ENCODE measurements around the gene C16orf96. TPM values are rescaled to one million over a fixed set of nuclear protein-coding genes. Genes with fewer than 3 reads are reported as not detected.

The C16orf96 gene
- total and polyA plus RNA-seq, 4 experiments from 2014 or later, result 0.29 to 0.33 TPM; not detected in 2

GRCh38 chr16:4556580-4556979 is 440 bp downstream of the C16orf96 start:
- Mint-ChIP-seq H3K4me1 (peaks cover 0 to 1% (median 0%) of the 10 kb centered on the region in 4 donors), H3K36me3 (no peaks in the 10 kb centered on the region), H3K27me3 (no peaks in the 10 kb centered on the region), H3K27ac (no peak overlapping the region), H3K4me3 (no peak overlapping the region), H3K9me3 (peaks cover 0 to 2% (median 0%) of the 10 kb centered on the region in 8 donors)
- POLR2A ChIA-PET (ENCODE audit: partially characterized antibody), result no interaction called here
- no peaks in the 10 kb centered on the region for H3K4me1 ChIP-seq (ENCODE audit: insufficient read depth, low read length)
- H3K27me3 ChIP-seq (ENCODE audit: insufficient read depth, low read length), result no peaks in the 10 kb centered on the region
- no peak overlapping the region for H3K27ac ChIP-seq (ENCODE audit: low read depth, low read length)
- H3K4me3 ChIP-seq (ENCODE audit: low read length in 2 of 2), result no peak overlapping the region
- H3K36me3 ChIP-seq (ENCODE audit: insufficient read depth, low read length), result no peaks in the 10 kb centered on the region
- no peak for DNase-seq
- CTCF ChIA-PET (ENCODE audit: partially characterized antibody), result interaction anchor here (1.0 to 1.2 kb wide), 2 partner anchors 50 to 197 kb away, joined by 4 to 6 read pairs; no protein-coding TSS in a partner anchor
- H3K9me3 ChIP-seq (ENCODE audit: control insufficient read depth in 1 of 2, low read length in 2 of 2), result no peaks in the 10 kb centered on the region
- intact Hi-C loops (cut with micrococcal nuclease), result no loop called here

DNA sequence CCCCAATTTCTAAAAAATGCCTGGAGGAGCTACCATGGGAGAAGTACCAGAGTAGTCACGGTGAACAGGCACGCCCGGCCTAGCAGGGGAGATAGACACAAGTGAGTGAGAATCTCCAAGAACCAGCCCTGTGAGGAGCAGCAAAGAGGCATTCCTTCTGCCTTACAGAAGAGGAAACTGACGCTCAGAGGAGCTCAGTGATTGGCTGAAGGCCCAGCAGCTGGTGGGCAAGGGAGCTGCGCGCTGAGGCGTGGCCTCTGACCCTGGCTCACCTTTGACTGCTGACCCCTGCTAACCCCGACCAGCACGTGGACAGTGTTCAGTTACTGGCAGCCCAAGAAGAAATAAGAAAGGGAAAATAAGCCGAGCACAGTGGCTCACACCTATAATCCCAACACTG is 1.8 kb downstream of the C16orf96 start:
- Mint-ChIP-seq H3K27me3 (no peaks in the 10 kb centered on the region), H3K27ac (no peak overlapping the region), H3K4me1 (no peaks in the 10 kb centered on the region), H3K36me3 (no peaks in the 10 kb centered on the region), H3K4me3 (no peak overlapping the region), H3K9me3 (no peaks in the 10 kb centered on the region)
- Histone ChIP-seq H3K36me3 (ENCODE audit: insufficient read depth, low read length) (no peaks in the 10 kb centered on the region), H3K27me3 (ENCODE audit: insufficient read depth, low read length) (no peaks in the 10 kb centered on the region), H3K4me1 (ENCODE audit: insufficient read depth, low read length) (no peaks in the 10 kb centered on the region), H3K9me3 (ENCODE audit: control insufficient read depth in 1 of 2, low read length in 2 of 2) (no peaks in the 10 kb centered on the region), H3K27ac (ENCODE audit: low read depth, low read length) (no peak overlapping the region), H3K4me3 (ENCODE audit: low read length in 2 of 2) (no peak overlapping the region)
- intact Hi-C loops (cut with micrococcal nuclease), result no loop called here
- no peak for DNase-seq
- ChIA-PET CTCF (ENCODE audit: partially characterized antibody) (no interaction called here), POLR2A (ENCODE audit: partially characterized antibody) (no interaction called here)

- POLR2A ChIA-PET (ENCODE audit: partially characterized antibody), result no interaction called here
Observed at GRCh38 chr16:4561596-4561995, 5.5 kb downstream of the C16orf96 start.

GRCh38 chr16:4564661-4565267 is 8.6 kb downstream of the C16orf96 start:
- intact Hi-C loops (cut with micrococcal nuclease), result no loop called here
- H3K9me3 ChIP-seq (ENCODE audit: control insufficient read depth in 1 of 2, low read length in 2 of 2), result no peaks in the 10 kb centered on the region
- Mint-ChIP-seq H3K4me1 (peaks cover 0 to 4% (median 4%) of the 10 kb centered on the region in 4 donors), H3K27ac (no peak overlapping the region), H3K9me3 (no peaks in the 10 kb centered on the region), H3K36me3 (no peaks in the 10 kb centered on the region), H3K4me3 (no peak overlapping the region), H3K27me3 (no peaks in the 10 kb centered on the region)
- no peak overlapping the region for H3K27ac ChIP-seq (ENCODE audit: low read depth, low read length)
- ChIA-PET POLR2A (ENCODE audit: partially characterized antibody) (no interaction called here), CTCF (ENCODE audit: partially characterized antibody) (no interaction called here)
- no peaks in the 10 kb centered on the region for H3K36me3 ChIP-seq (ENCODE audit: insufficient read depth, low read length)
- no peaks in the 10 kb centered on the region for H3K4me1 ChIP-seq (ENCODE audit: insufficient read depth, low read length)
- no peak overlapping the region for H3K4me3 ChIP-seq (ENCODE audit: low read length in 2 of 2)
- no peaks in the 10 kb centered on the region for H3K27me3 ChIP-seq (ENCODE audit: insufficient read depth, low read length)
- DNase-seq, result no peak

More at GRCh38 chr16:4561596-4561995, 5.5 kb downstream of the C16orf96 start:
- Histone ChIP-seq H3K27ac (ENCODE audit: low read depth, low read length) (no peak overlapping the region), H3K36me3 (ENCODE audit: insufficient read depth, low read length) (no peaks in the 10 kb centered on the region), H3K4me1 (ENCODE audit: insufficient read depth, low read length) (no peaks in the 10 kb centered on the region), H3K4me3 (ENCODE audit: low read length in 2 of 2) (no peak overlapping the region), H3K27me3 (ENCODE audit: insufficient read depth, low read length) (no peaks in the 10 kb centered on the region), H3K9me3 (ENCODE audit: control insufficient read depth in 1 of 2, low read length in 2 of 2) (no peaks in the 10 kb centered on the region)
- Mint-ChIP-seq H3K9me3 (no peaks in the 10 kb centered on the region), H3K4me1 (peaks cover 0 to 4% (median 2%) of the 10 kb centered on the region in 4 donors), H3K27ac (no peak overlapping the region), H3K36me3 (no peaks in the 10 kb centered on the region), H3K4me3 (no peak overlapping the region), H3K27me3 (no peaks in the 10 kb centered on the region)
- no peak for DNase-seq
- intact Hi-C loops (cut with micrococcal nuclease), result no loop called here
- CTCF ChIA-PET (ENCODE audit: partially characterized antibody), result interaction anchor here (0.7 to 1.2 kb wide), 3 partner anchors 11 to 159 kb away, joined by 3 to 4 read pairs (median 3); no protein-coding TSS in a partner anchor

GRCh38 chr16:4566144-4566543 is 10.0 kb downstream of the C16orf96 start:
- Mint-ChIP-seq H3K27me3 (no peaks in the 10 kb centered on the region), H3K4me1 (peaks cover 0 to 4% (median 4%) of the 10 kb centered on the region in 4 donors), H3K27ac (no peak overlapping the region), H3K9me3 (no peaks in the 10 kb centered on the region), H3K4me3 (no peak overlapping the region), H3K36me3 (no peaks in the 10 kb centered on the region)
- Histone ChIP-seq H3K27ac (ENCODE audit: low read depth, low read length) (no peak overlapping the region), H3K4me1 (ENCODE audit: insufficient read depth, low read length) (no peaks in the 10 kb centered on the region), H3K36me3 (ENCODE audit: insufficient read depth, low read length) (no peaks in the 10 kb centered on the region), H3K9me3 (ENCODE audit: control insufficient read depth in 1 of 2, low read length in 2 of 2) (no peaks in the 10 kb centered on the region), H3K4me3 (ENCODE audit: low read length in 2 of 2) (no peak overlapping the region), H3K27me3 (ENCODE audit: insufficient read depth, low read length) (no peaks in the 10 kb centered on the region)
- intact Hi-C loops (cut with micrococcal nuclease), result no loop called here
- ChIA-PET POLR2A (ENCODE audit: partially characterized antibody) (no interaction called here), CTCF (ENCODE audit: partially characterized antibody) (no interaction called here)
- no peak for DNase-seq

GRCh38 chr16:4570086-4570485 is 13.9 kb downstream of the C16orf96 start:
- Histone ChIP-seq H3K36me3 (ENCODE audit: insufficient read depth, low read length) (no peaks in the 10 kb centered on the region), H3K27ac (ENCODE audit: low read depth, low read length) (no peak overlapping the region), H3K27me3 (ENCODE audit: insufficient read depth, low read length) (no peaks in the 10 kb centered on the region), H3K4me3 (ENCODE audit: low read length in 2 of 2) (no peak overlapping the region), H3K9me3 (ENCODE audit: control insufficient read depth in 1 of 2, low read length in 2 of 2) (no peaks in the 10 kb centered on the region), H3K4me1 (ENCODE audit: insufficient read depth, low read length) (no peaks in the 10 kb centered on the region)
- Mint-ChIP-seq H3K27me3 (no peaks in the 10 kb centered on the region), H3K36me3 (no peaks in the 10 kb centered on the region), H3K9me3 (no peaks in the 10 kb centered on the region), H3K27ac (no peak overlapping the region), H3K4me3 (no peak overlapping the region), H3K4me1 (peaks cover 0 to 4% (median 4%) of the 10 kb centered on the region in 4 donors)
- ChIA-PET POLR2A (ENCODE audit: partially characterized antibody) (no interaction called here), CTCF (ENCODE audit: partially characterized antibody) (no interaction called here)
- intact Hi-C loops (cut with micrococcal nuclease), result no loop called here
- no peak for DNase-seq

DNA sequence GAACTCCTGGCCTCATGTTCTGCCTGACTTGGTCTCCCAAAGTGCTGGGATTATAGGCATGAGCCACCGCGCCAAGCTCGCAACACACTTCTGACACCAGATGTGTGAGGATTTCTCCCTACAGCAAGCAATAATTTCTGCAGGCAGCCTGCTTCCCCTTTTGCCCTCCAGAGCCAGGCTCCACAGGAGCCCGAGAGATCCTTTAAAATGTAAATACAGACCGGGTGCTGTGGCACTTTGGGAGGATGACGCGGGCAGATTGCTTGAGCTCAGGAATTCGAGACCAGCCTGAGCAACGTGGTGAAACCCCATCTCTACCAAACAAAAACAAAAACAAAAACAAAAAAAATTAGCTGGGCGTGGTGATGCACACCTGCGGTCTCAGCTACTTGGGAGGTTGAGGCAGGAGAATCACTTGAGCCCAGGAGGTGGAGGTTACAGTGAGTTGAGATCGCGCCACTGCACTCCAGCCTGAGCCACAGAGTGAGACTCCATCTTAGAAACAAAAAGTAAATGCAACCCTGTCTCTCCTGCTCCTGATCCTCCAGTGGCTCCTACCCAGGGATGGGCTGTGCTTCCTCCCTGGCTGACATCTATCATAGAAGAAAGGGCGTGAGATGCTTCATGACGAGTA is 14.7 kb downstream of the C16orf96 start:
- H3K27ac Mint-ChIP-seq, result no peak overlapping the region
- H3K27me3 Mint-ChIP-seq, result no peaks in the 10 kb centered on the region
- CTCF ChIA-PET (ENCODE audit: partially characterized antibody), result no interaction called here
- H3K4me1 Mint-ChIP-seq, result peaks cover 0 to 4% (median 4%) of the 10 kb centered on the region in 4 donors
- Histone ChIP-seq H3K4me3 (ENCODE audit: low read length in 2 of 2) (no peak overlapping the region), H3K4me1 (ENCODE audit: insufficient read depth, low read length) (no peaks in the 10 kb centered on the region), H3K36me3 (ENCODE audit: insufficient read depth, low read length) (no peaks in the 10 kb centered on the region), H3K27ac (ENCODE audit: low read depth, low read length) (no peak overlapping the region), H3K27me3 (ENCODE audit: insufficient read depth, low read length) (no peaks in the 10 kb centered on the region), H3K9me3 (ENCODE audit: control insufficient read depth in 1 of 2, low read length in 2 of 2) (no peaks in the 10 kb centered on the region)
- no peak for DNase-seq
- no peaks in the 10 kb centered on the region for H3K9me3 Mint-ChIP-seq
- intact Hi-C loops (cut with micrococcal nuclease), result no loop called here
- H3K36me3 Mint-ChIP-seq, result no peaks in the 10 kb centered on the region
- H3K4me3 Mint-ChIP-seq, result no peak overlapping the region
- POLR2A ChIA-PET (ENCODE audit: partially characterized antibody), result no interaction called here

Measured in CD4-positive, alpha-beta memory T cell (primary cell).